ENCODE results near the gene COLEC12.

- no peak for TF ChIP-seq CTCF (IDR thresholded peaks at IDR 0.05; ENCODE audit: extremely low read depth in 1 of 2, insufficient read depth in 1 of 2, low read depth in 1 of 2, low read length in 2 of 2)
- TF ChIP-seq FOS (IDR thresholded peaks at IDR 0.05; ENCODE audit: borderline replicate concordance, insufficient read depth, low read length), result no peak
These were observed 6.3 kb upstream of the COLEC12 start for GRCh38 chr18:506801-507200.
